ENCODE measurements around the gene VPS37C.
"Not testable (repeated sequence)": the region's sequence is repeated elsewhere in the genome, so short reads cannot be mapped to it uniquely, and the experiment has no call there.

VPS37C gene

GRCh38 chr11:61174273-61174672 lies 13.0 kb upstream of the VPS37C start:
- DNase-seq, result peak; percentile 60

- no peak for DNase-seq
Measured at GRCh38 chr11:61173456-61173855, 12.2 kb upstream of the VPS37C start.

- no peak for DNase-seq
Measured at GRCh38 chr11:61172888-61173287, 11.7 kb upstream of the VPS37C start.

GRCh38 chr11:61172356-61172755 lies 11.1 kb upstream of the VPS37C start:
- DNase-seq, result no peak

GRCh38 chr11:61171907-61172306 lies 10.7 kb upstream of the VPS37C start:
- no peak for DNase-seq

- no peak for DNase-seq
Measured at GRCh38 chr11:61170566-61170965, 9.3 kb upstream of the VPS37C start.

- DNase-seq, result no peak
Measured at GRCh38 chr11:61168800-61169199, 7.6 kb upstream of the VPS37C start.

GRCh38 chr11:61168042-61168688 lies 6.9 kb upstream of the VPS37C start:
- no peak for DNase-seq

GRCh38 chr11:61166331-61166730 lies 5.1 kb upstream of the VPS37C start:
- DNase-seq, result not testable (repeated sequence)

GRCh38 chr11:61165785-61166184 lies 4.6 kb upstream of the VPS37C start:
- DNase-seq, result not testable (repeated sequence)

- peak; percentile 67 for DNase-seq
Measured at GRCh38 chr11:61164606-61165424, 3.6 kb upstream of the VPS37C start.

GRCh38 chr11:61163714-61164605 lies 2.7 kb upstream of the VPS37C start:
- DNase-seq, result no peak

GRCh38 chr11:61163021-61163420 lies 1.8 kb upstream of the VPS37C start:
- no peak for DNase-seq

- DNase-seq, result peak; percentile 31
Measured at GRCh38 chr11:61162092-61162941, 1.1 kb upstream of the VPS37C start.

- DNase-seq, result no peak
Measured at GRCh38 chr11:61160487-61161189, 588 bp downstream of the VPS37C start.

- peak; percentile 38 for DNase-seq
Measured at GRCh38 chr11:61158691-61159381, 2.4 kb downstream of the VPS37C start.

GRCh38 chr11:61157743-61158142 lies 3.5 kb downstream of the VPS37C start:
- DNase-seq, result no peak

GRCh38 chr11:61155741-61156140 lies 5.5 kb downstream of the VPS37C start:
- DNase-seq, result no peak

- no peak for DNase-seq
Measured at GRCh38 chr11:61155312-61155711, 5.9 kb downstream of the VPS37C start.

GRCh38 chr11:61154528-61154927 lies 6.7 kb downstream of the VPS37C start:
- no peak for DNase-seq

GRCh38 chr11:61153593-61154095 lies 7.6 kb downstream of the VPS37C start:
- no peak for DNase-seq

Data from NCI-H345 (cell line).